ENCODE measurements around the gene WNT9B.
A peak's percentile ranks its signal among the peaks of the same experiment; 100 is the strongest.
"Not testable (repeated sequence)": the region's sequence is repeated elsewhere in the genome, so short reads cannot be mapped to it uniquely, and the experiment has no call there.

Gene WNT9B

GRCh38 chr17:46916211-46916610 is 64.8 kb downstream of the WNT9B start:
- DNase-seq (ENCODE audit: low read depth), result no peak

- no peak for DNase-seq (ENCODE audit: low read depth)
Measured at GRCh38 chr17:46916623-46917022, 65.2 kb downstream of the WNT9B start.

GRCh38 chr17:46917041-46917440 is 65.7 kb downstream of the WNT9B start:
- no peak for DNase-seq (ENCODE audit: low read depth)

- no peak for DNase-seq (ENCODE audit: low read depth)
Measured at GRCh38 chr17:46917516-46917915, 66.1 kb downstream of the WNT9B start.

GRCh38 chr17:46921962-46922361 is 70.6 kb downstream of the WNT9B start:
- DNase-seq (ENCODE audit: low read depth), result not testable (repeated sequence)

GRCh38 chr17:46922487-46922803 is 71.1 kb downstream of the WNT9B start:
- DNase-seq (ENCODE audit: low read depth), result no peak

GRCh38 chr17:46922804-46923635 is 71.6 kb downstream of the WNT9B start, which contains the start of gene GOSR2:
TSS of gene GOSR2 (plus strand) at chr17:46923160. CDS start at chr17:46923193, 33 bp downstream.
- DNase-seq (ENCODE audit: low read depth), result peak; percentile 85

GRCh38 chr17:46925185-46925868 is 73.9 kb downstream of the WNT9B start:
- DNase-seq (ENCODE audit: low read depth), result no peak

- no peak for DNase-seq (ENCODE audit: low read depth)
Measured at GRCh38 chr17:46928467-46929261, 77.3 kb downstream of the WNT9B start.

GRCh38 chr17:46929413-46929812 is 78.0 kb downstream of the WNT9B start:
- DNase-seq (ENCODE audit: low read depth), result no peak

- DNase-seq (ENCODE audit: low read depth), result no peak
Measured at GRCh38 chr17:46930051-46930450, 78.7 kb downstream of the WNT9B start.

- DNase-seq (ENCODE audit: low read depth), result no peak
Measured at GRCh38 chr17:46931596-46931995, 80.2 kb downstream of the WNT9B start.

GRCh38 chr17:46935658-46936266 is 84.4 kb downstream of the WNT9B start:
- DNase-seq (ENCODE audit: low read depth), result no peak
